ENCODE results near the gene AGPAT4.
A peak's percentile ranks its signal among the peaks of the same experiment; 100 is the strongest.
"Not testable (repeated sequence)": the region's sequence is repeated elsewhere in the genome, so short reads cannot be mapped to it uniquely, and the experiment has no call there.

The AGPAT4 gene

DNA sequence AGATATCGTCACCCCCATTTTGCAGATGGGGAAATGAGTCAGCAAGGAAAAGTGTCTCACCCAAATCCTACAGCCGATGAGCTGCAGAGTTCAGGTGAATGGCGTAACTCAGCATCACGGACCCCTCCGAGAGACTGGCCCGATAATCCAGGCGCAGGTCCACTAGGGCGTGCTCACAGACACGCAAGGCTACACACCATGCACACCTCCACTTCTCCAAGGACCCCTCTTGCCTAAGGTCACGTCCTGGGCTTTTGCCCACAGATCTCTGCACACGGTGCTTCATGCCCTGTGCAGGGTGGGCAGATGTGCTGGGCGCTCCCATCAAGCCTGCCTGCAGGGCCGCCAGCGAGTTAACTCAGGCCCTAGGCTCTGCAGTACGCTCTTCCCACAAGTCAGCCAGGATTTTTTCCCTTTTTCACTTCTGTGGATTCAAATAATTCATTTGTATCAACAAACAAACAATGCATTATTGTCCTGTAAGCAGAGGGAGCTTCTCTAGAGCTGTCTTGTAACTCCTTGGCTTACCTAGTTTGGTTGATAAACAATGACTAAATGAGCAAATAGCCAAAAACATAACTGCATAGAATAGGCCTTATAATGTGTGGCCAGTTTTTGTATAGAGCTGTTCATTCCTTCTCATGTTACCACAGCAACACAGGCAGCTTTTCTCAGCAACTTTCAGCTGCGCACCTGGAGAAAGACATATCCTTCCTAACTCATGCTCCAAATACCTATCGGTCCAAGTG, 139.1 kb downstream of the AGPAT4 start:
- no peak overlapping the region for H3K4me3 ChIP-seq (ENCODE audit: low read depth, low read length)
- DNase-seq (ENCODE audit: low read depth): no peak

GRCh38 chr6:161133963-161134362, 139.9 kb downstream of the AGPAT4 start:
- DNase-seq (ENCODE audit: low read depth): no peak
- no peak overlapping the region for H3K4me3 ChIP-seq (ENCODE audit: low read depth, low read length)

DNA sequence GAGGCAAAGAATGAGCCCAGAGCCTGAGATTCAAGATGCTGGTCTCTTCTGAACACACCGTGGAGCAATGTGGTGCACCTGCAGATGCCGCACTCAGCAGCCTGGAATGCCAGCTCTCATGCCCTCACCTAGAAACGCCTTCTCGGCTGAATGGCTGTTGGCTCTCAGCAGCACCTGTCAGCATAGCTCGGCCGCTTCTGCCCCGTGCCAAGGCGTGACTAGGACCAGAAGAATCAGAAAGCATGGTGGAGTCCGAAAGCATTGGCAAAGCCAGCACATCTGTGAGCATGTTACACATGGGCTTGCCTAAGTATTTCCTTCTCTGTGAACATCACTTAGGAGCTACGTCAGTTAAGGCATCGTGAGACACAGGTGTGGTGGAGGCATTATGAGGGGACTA, 141.5 kb downstream of the AGPAT4 start:
- no peak for DNase-seq (ENCODE audit: low read depth)
- no peak overlapping the region for H3K4me3 ChIP-seq (ENCODE audit: low read depth, low read length)

GRCh38 chr6:161130967-161131766, 142.7 kb downstream of the AGPAT4 start:
- H3K4me3 ChIP-seq (ENCODE audit: low read depth, low read length): no peak overlapping the region
- DNase-seq (ENCODE audit: low read depth): no peak

- H3K4me3 ChIP-seq (ENCODE audit: low read depth, low read length): no peak overlapping the region
- no peak for DNase-seq (ENCODE audit: low read depth)
Measured at GRCh38 chr6:161130541-161130940, 143.3 kb downstream of the AGPAT4 start.

DNA sequence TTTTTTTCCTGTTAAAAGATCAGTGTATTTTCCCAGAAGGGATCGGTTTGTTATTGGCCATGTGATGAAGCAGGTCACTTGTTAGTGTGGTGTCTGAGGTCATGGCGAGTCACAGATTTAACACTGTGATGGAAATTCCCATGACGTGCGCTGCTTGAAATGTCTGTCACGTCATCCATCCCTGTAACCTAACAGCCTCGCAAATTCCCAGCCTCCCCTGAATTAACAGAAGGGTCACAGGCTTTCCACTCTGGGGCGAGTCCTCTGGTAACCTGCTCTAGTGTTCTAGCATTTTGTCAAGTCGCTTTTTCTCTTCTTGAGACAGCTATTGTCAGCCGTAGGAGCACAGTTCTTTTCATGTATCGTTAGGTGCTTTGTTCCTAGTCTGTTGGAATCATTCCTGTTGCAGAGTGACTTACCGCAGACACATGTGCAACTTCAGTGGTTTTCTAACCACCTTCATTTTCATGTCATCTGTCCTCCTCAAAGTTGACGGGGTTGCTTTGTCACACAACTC, 145.1 kb downstream of the AGPAT4 start:
- no peak overlapping the region for H3K4me3 ChIP-seq (ENCODE audit: low read depth, low read length)
- DNase-seq (ENCODE audit: low read depth): peak; percentile 36

DNA sequence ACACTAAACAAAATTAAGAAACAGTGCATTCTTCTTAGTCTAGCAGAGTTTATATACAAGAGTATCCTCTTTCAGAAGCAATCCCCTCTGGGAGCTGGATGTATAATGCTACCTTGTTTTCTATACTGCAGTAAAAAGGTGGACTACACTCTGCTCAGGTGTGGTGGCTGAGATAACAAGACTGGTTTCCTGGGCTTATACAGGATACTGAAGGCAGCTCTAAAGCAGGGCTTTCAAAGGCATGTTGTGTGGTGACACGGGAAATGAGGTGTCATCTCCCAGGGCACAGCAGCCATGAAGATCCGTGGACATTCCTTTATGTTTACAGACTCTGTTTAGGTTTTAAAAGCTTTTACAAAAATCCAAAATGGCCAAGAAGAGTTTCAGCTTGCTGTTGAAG, 145.6 kb downstream of the AGPAT4 start:
- no peak for DNase-seq (ENCODE audit: low read depth)
- H3K4me3 ChIP-seq (ENCODE audit: low read depth, low read length): no peak overlapping the region

GRCh38 chr6:161127071-161127740, 146.7 kb downstream of the AGPAT4 start:
- no peak overlapping the region for H3K4me3 ChIP-seq (ENCODE audit: low read depth, low read length)

DNA sequence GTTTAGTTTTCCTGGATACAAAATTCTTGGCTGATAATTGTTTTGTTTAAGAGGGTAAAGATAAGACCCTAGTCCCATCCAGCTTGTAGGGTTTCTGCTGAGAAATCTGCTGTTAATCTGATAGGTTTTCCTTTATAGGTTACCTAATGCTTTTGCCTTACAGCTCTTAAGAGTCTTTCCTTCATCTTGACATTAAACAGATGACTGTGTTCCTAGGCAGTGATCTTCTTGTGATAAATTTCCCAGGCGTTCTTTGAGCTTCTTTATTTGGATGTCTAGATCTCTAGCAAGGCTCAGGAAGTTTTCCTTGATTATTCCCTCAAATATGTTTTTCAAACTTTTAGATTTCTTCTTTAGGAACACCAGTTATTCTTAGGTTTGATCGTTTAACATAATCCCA, 148.3 kb downstream of the AGPAT4 start:
- no peak overlapping the region for H3K4me3 ChIP-seq (ENCODE audit: low read depth, low read length)
- DNase-seq (ENCODE audit: low read depth): no peak

More at GRCh38 chr6:161127071-161127740, 146.7 kb downstream of the AGPAT4 start:
- DNase-seq (ENCODE audit: low read depth): no peak

GRCh38 chr6:161123319-161123718, 150.5 kb downstream of the AGPAT4 start:
- not testable (repeated sequence) for DNase-seq (ENCODE audit: low read depth); H3K4me3 ChIP-seq (ENCODE audit: low read depth, low read length)

GRCh38 chr6:161117942-161118341, 155.9 kb downstream of the AGPAT4 start:
- no peak overlapping the region for H3K4me3 ChIP-seq (ENCODE audit: low read depth, low read length)
- no peak for DNase-seq (ENCODE audit: low read depth)

GRCh38 chr6:161117308-161117707, 156.6 kb downstream of the AGPAT4 start:
- H3K4me3 ChIP-seq (ENCODE audit: low read depth, low read length): no peak overlapping the region

DNA sequence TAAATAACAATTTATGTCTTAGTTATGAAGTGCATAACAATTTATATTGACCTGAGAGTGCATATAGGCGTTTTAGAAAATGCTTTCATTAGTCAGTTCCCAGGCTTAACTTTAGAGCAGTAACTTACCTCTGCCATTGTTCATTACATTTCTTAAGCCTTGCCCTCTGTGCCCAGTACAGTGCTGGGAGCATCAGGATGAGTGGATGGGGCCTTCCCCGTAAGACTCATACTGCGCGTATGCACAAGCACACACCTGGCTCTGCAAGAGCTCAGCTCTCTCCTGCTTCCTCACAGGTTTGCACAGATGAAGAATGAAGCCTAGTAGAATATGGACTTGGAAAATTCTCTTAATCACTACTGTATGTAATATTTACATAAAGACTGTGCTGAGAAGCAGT, 157.3 kb downstream of the AGPAT4 start:
- DNase-seq (ENCODE audit: low read depth): no peak
- H3K4me3 ChIP-seq (ENCODE audit: low read depth, low read length): no peak overlapping the region

More at GRCh38 chr6:161117308-161117707, 156.6 kb downstream of the AGPAT4 start:
- no peak for DNase-seq (ENCODE audit: low read depth)

DNA sequence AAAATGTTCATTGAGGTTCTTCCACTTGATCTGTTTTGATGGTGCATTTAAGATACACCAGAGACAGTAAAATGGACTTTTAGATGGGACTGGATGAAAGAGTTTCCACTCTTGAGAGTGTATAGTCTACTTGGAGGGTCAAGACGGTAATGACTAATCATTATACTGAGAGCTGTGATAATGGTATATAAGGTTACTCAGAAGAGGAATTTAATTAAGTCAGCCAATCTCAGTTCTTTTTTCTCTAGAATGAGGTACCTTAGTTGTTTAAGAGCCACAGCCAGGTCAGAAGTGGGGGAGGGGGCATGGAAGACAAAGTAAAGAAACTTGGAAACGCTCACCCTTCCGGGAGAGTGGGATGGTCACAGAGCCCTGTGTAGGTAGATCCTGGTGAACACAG, 158.4 kb downstream of the AGPAT4 start:
- no peak for DNase-seq (ENCODE audit: low read depth)
- H3K4me3 ChIP-seq (ENCODE audit: low read depth, low read length): no peak overlapping the region

GRCh38 chr6:161111261-161111660, 162.6 kb downstream of the AGPAT4 start:
- H3K4me3 ChIP-seq (ENCODE audit: low read depth, low read length): no peak overlapping the region
- no peak for DNase-seq (ENCODE audit: low read depth)

DNA sequence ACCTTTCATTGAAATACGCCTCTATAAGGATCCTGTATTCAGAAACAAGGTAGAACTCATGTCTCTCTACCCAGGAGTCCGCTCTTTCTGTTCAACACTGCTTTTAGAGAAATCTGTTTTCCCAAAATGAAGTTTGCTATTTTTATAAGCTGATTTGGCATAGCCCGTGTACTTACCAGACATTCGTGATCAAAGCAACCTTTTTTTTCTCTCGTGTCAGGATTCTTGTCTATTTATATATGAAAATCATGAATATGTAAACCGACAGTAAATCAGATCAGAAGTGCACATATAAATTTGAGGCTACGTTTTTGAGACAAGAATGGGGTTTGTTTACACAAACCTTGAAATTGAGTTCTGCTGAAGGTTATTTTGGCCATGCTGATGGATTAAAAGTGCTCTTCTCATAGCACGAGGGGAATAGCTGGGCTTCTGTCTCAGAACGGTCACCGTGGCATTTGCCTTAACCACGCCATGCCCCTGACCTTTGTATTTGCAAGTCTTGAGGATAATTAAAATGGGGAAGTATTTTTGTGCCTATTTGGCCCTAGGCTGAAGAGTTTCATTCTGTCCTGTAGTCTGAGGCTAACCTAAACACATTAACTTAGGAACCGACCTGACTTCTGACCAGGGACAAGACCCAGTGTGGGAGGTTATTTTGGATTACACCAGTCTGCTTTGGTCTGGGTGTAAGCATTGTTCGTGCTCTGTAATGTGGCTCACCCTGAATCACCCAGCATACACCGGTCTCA, 163.7 kb downstream of the AGPAT4 start:
- H3K4me3 ChIP-seq (ENCODE audit: low read depth, low read length): no peak overlapping the region
- no peak for DNase-seq (ENCODE audit: low read depth)

DNA sequence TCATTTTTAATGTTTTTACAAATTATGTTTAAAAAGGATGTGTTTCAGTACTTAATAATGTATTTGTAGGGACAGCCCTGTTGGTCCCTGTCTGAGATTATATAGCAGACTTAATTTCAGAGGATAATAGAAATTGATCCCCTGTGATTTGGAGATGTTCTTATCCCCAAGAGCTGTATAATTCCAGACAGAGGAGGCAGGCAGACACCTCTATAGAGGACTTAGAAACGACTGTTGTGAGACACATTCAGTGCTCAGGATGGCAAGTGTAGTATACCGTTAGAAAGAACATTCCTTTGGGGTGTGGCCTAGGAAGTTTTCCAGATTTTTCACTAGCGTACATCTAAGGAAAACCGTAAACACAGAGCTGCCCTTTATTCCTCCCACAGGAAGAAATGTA, 164.5 kb downstream of the AGPAT4 start:
- no peak for DNase-seq (ENCODE audit: low read depth)
- no peak overlapping the region for H3K4me3 ChIP-seq (ENCODE audit: low read depth, low read length)

GRCh38 chr6:161108916-161109315, 164.9 kb downstream of the AGPAT4 start:
- H3K4me3 ChIP-seq (ENCODE audit: low read depth, low read length): no peak overlapping the region
- DNase-seq (ENCODE audit: low read depth): no peak

All from skeletal muscle cell (primary cell).